GM12878 (cell line): ENCODE results near the gene ARPC5L. TPM values are rescaled to one million over a fixed set of nuclear protein-coding genes. Genes with fewer than 3 reads are reported as not detected.

Experiments used
- ATAC-seq: fragments of 200-7000 bp; cut with Tn5 transposase; 3 replicates; pipeline ENCODE4 v1.9.1; 2020; ENCODE audit warnings: mild to moderate bottlenecking, moderate library complexity
- BruUV-seq: library from RNA; stranded (reverse); fragments of 400-500 nt; replicated peaks from 2 replicates; lab custom pipeline; 2021; lab: Mats Ljungman, UMichigan
- CTCF ChIA-PET: fragments of 300-600 bp; sonication (Branson Sonifier 250); formaldehyde crosslinking; extraction: SDS; loops from one replicate; lab custom pipeline; 2021; ENCODE audit warnings: inconsistent platforms; lab: Yijun Ruan, JAX
- POLR2A ChIA-PET: fragments of 350-600 bp; formaldehyde crosslinking; extraction: SDS; loops from one replicate; lab custom pipeline; 2021; ENCODE audit warnings: inconsistent platforms; lab: Charles Lee
- RAD21 ChIA-PET: fragments of 300-600 bp; sonication (Branson Sonifier 250); formaldehyde crosslinking; loops from one replicate; lab custom pipeline; 2023; ENCODE audit warnings: antibody characterized with exemption; ENCODE audit not compliant: unreplicated experiment; lab: Charles Lee
- SMC1A ChIA-PET: fragments of 300-600 bp; sonication (Branson Sonifier 250); formaldehyde crosslinking; loops from one replicate; lab custom pipeline; 2023; ENCODE audit not compliant: unreplicated experiment, uncharacterized antibody; lab: Charles Lee
- DNase-seq: peaks from one replicate; pipeline ENCODE4 v3.0.0-alpha.2; 2011; ENCODE audit warnings: low read depth, low spot score
- FAIRE-seq: peaks from 3 replicates; lab custom pipeline; 2011; peaks lifted over from hg19 to GRCh38; lab: Jason Lieb, UNC
- H2AFZ ChIP-seq: 2 replicates; pipeline ENCODE4 v1.6.0; 2011; ENCODE audit warnings: low read depth, low read length, control low read depth; ENCODE audit not compliant: control insufficient read depth
- H3K27ac ChIP-seq: 2 replicates; pipeline ENCODE4 v1.5.1; 2011; ENCODE audit warnings: control low read depth; ENCODE audit not compliant: control insufficient read depth, insufficient read depth
- H3K27me3 ChIP-seq, 2 experiments: replicated peaks in 1 of 2; 2 replicates each; pipeline versions ENCODE4 v1.6.0 to v1.6.1; 2011; ENCODE audit warnings: low read length in 1 of 2; ENCODE audit not compliant: control insufficient read depth in 2 of 2, insufficient read depth in 2 of 2
- H3K36me3 ChIP-seq, 2 experiments: 2 replicates each; pipeline ENCODE4 v1.5.1; 2011; ENCODE audit warnings: low read length in 1 of 2; ENCODE audit not compliant: control insufficient read depth in 2 of 2, insufficient read depth in 2 of 2
- H3K4me1 ChIP-seq: 2 replicates; pipeline ENCODE4 v1.6.1; 2011; ENCODE audit warnings: mild to moderate bottlenecking, low read length, moderate library complexity, mixed read lengths; ENCODE audit not compliant: control insufficient read depth, insufficient read depth
- H3K4me2 ChIP-seq: 2 replicates; pipeline ENCODE4 v1.6.0; 2011; ENCODE audit warnings: control low read depth; ENCODE audit not compliant: control insufficient read depth, insufficient read depth
- H3K4me3 ChIP-seq: fragments of 200-600 bp; sonication (generic); 2 replicates; pipeline ENCODE4 v1.5.1; 2016
- H3K79me2 ChIP-seq: 2 replicates; pipeline ENCODE4 v1.6.0; 2011; ENCODE audit warnings: low read length; ENCODE audit not compliant: control insufficient read depth, insufficient read depth
- H3K9ac ChIP-seq: 2 replicates; pipeline ENCODE4 v1.8.0; 2011; ENCODE audit warnings: low read length, control low read depth, mixed read lengths; ENCODE audit not compliant: control insufficient read depth, insufficient read depth
- H3K9me3 ChIP-seq: replicated peaks from 3 replicates; pipeline ENCODE4 v1.5.1; 2011; ENCODE audit warnings: mild to moderate bottlenecking, low read length; ENCODE audit not compliant: control insufficient read depth, insufficient read depth
- H4K20me1 ChIP-seq: 2 replicates; pipeline ENCODE4 v1.6.0; 2011; ENCODE audit not compliant: control insufficient read depth, insufficient read depth
- BHLHE40 ChIP-seq, 2 experiments: fragments of 450-650 bp in 1 of 2; IDR thresholded peaks; 2 replicates each; pipeline ENCODE4 v1.6.1; 2011 to 2017; ENCODE audit warnings: low read depth in 2 of 2, borderline replicate concordance in 1 of 2, improper control_type of control experiment in 1 of 2, low read length in 1 of 2, mild to moderate bottlenecking in 1 of 2
- BRCA1 ChIP-seq: IDR thresholded peaks from 2 replicates; pipeline ENCODE4 v1.6.1; 2011; ENCODE audit warnings: low read depth, low read length, improper control_type of control experiment
- CBX5 ChIP-seq: sonication (generic); IDR thresholded peaks from 2 replicates; pipeline ENCODE4 v1.6.1; 2016; ENCODE audit warnings: low read depth, moderate library complexity, mild to moderate bottlenecking, inconsistent platforms
- CEBPB ChIP-seq, 2 experiments: fragments of 150-350 bp in 1 of 2; IDR thresholded peaks; 2 replicates each; pipeline ENCODE4 v1.6.1; 2012 to 2014; ENCODE audit warnings: low read depth in 2 of 2, low read length in 2 of 2, borderline replicate concordance in 1 of 2, inconsistent platforms in 1 of 2
- DPF2 ChIP-seq: fragments of 450-650 bp; IDR thresholded peaks from 2 replicates; pipeline ENCODE4 v1.6.1; 2017; ENCODE audit warnings: mild to moderate bottlenecking
- FOXK2 ChIP-seq: fragments of 450-650 bp; IDR thresholded peaks from 2 replicates; pipeline ENCODE4 v1.6.1; 2017; ENCODE audit warnings: mild to moderate bottlenecking, moderate library complexity
- GABPA ChIP-seq: IDR thresholded peaks from 2 replicates; pipeline ENCODE4 v1.6.1; 2014; ENCODE audit warnings: antibody characterized with exemption, low read depth, mild to moderate bottlenecking, inconsistent platforms
- JUND ChIP-seq: IDR thresholded peaks from 2 replicates; pipeline ENCODE4 v1.6.1; 2012; ENCODE audit warnings: low read depth, mild to moderate bottlenecking, low read length, improper control_type of control experiment, moderate library complexity
- NFIC ChIP-seq: IDR thresholded peaks from 2 replicates; pipeline ENCODE4 v1.6.1; 2012; ENCODE audit warnings: low read depth, mild to moderate bottlenecking, inconsistent platforms, low read length, moderate library complexity
- NR2C1 ChIP-seq: fragments of 450-650 bp; IDR thresholded peaks from 2 replicates; pipeline ENCODE4 v1.6.1; 2017; ENCODE audit warnings: antibody characterized with exemption, mild to moderate bottlenecking, moderate library complexity
- NR2F1 ChIP-seq: fragments of 450-650 bp; conservative IDR thresholded peaks from 2 replicates; pipeline ENCODE4 v1.6.1; 2017; ENCODE audit warnings: mild to moderate bottlenecking
- PAX8 ChIP-seq: fragments of 450-650 bp; IDR thresholded peaks from 2 replicates; pipeline ENCODE4 v1.6.1; 2017; ENCODE audit warnings: mild to moderate bottlenecking, moderate library complexity
- RFX5 ChIP-seq: IDR thresholded peaks from 2 replicates; pipeline ENCODE4 v1.6.1; 2011; ENCODE audit warnings: low read depth, low read length, improper control_type of control experiment
- SREBF2 ChIP-seq: IDR thresholded peaks from 2 replicates; pipeline ENCODE4 v1.6.1; 2012; ENCODE audit warnings: mild to moderate bottlenecking, low read length
- SRF ChIP-seq, 2 experiments: IDR thresholded peaks; 2 replicates each; pipeline ENCODE4 v1.6.1; 2011; ENCODE audit warnings: low read depth in 2 of 2, low read length in 2 of 2, mild to moderate bottlenecking in 1 of 2, moderate library complexity in 1 of 2
- WGBS: methylation state at CpG from one replicate; pipeline ENCODE4 v1.1.6; 2016; ENCODE audit warnings: low lambda C conversion rate; ENCODE audit not compliant: insufficient replicate concordance, insufficient coverage; ENCODE audit errors: missing lambda C conversion rate; 5-methylcytosine and 5-hydroxymethylcytosine counted together
- in situ Hi-C: fragments of 300-500 bp; cut with MboI; formaldehyde crosslinking; loops from 9 replicates; pipeline ENCODE4 v1.14.3; 2018; ENCODE audit warnings: mixed read lengths
- intact Hi-C: fragments of 100-400 bp; cut with micrococcal nuclease; formaldehyde crosslinking; loops from one replicate; pipeline ENCODE4 v1.14.2; 2022; ENCODE audit not compliant: unreplicated experiment
- polyA plus RNA-seq, 11 experiments: library from polyadenylated mRNA; depleted of rRNA in 4 of 11; unstranded in 6 of 11; stranded (reverse) in 5 of 11; fragments of >200 nt; fragmentation: Nextera tagmentation in 4 of 11; fragmentation: Illumina TruSeq in 1 of 11; extraction: Ambion mirVana in 4 of 11; extraction: Trizol in 1 of 11; gene quantifications; 1 replicate in 1 of 11; 2 replicates in 10 of 11; pipeline versions ENCODE4 v1.2.1 to v1.2.3, GENCODE V29; 2011 to 2016; ENCODE audit warnings: inconsistent platforms in 2 of 11, missing spikeins in 2 of 11, low read depth in 1 of 11
- total RNA-seq, 4 experiments: library from RNA; depleted of rRNA in 3 of 4; stranded (reverse); fragments of >200 nt in 3 of 4; fragmentation: Illumina TruSeq in 1 of 4; extraction: Trizol in 1 of 4; gene quantifications; 2 replicates each; pipeline versions ENCODE4 v1.2.1 to v1.2.3, GENCODE V29; 2013 to 2021
- TF ChIP-seq, protein P1 (sequence below): fragments of 450-650 bp; IDR thresholded peaks from 2 replicates; pipeline ENCODE4 v1.6.1; 2016; ENCODE audit warnings: mild to moderate bottlenecking
- TF ChIP-seq, protein P2 (sequence below): IDR thresholded peaks from 2 replicates; pipeline ENCODE4 v1.6.1; 2011; ENCODE audit warnings: low read depth, mild to moderate bottlenecking, low read length, moderate library complexity, borderline replicate concordance; ENCODE audit errors: extremely low read depth

The ARPC5L gene
- total and polyA plus RNA-seq, 10 of the 15 experiments (the other 5 are each of a cell fraction or from before 2014, with no cell fraction given), result 42.3 to 207 (median 104) TPM

DNA sequence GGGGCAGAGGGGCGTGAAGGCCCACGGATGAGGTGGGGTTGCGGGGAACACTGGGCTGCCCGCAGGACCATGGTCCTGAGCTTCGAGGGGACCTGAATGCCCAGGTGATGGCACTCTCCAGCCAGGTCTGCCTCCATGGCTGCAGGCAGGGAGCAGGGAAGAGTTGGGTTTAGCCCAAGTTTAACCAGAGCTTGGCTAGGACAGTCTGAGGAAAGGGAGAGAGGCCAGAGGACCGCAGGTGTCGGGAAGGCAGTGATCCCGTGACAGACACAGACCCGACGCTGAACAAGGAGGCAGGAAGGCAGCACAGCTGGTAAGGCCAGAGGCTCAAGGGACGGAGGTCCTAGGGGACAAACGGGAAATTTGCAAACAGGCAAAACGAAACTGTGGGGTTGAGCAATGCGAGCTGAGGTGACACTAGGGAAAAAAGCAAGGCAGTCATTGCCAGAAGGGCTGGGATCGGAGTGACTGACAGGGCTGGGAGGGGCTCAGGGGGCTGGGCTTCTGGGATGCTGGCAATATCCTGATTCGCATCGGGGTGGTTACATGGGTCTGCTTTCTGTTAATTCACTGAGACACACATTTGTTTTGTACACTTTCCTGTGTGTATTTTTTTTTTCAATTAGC lies 25.0 kb downstream of the ARPC5L start:
- H3K36me3 ChIP-seq, result peaks cover 11 to 31% of the 10 kb centered on the region in 2 experiments
- no peaks in the 10 kb centered on the region for H3K79me2 ChIP-seq
- ATAC-seq (peak; percentile 27; the same call in 1 of the 3 replicates), DNase-seq (no peak), FAIRE-seq (no peak)
- no peaks in the 10 kb centered on the region for H3K4me1 ChIP-seq
- TF ChIP-seq, protein P1, sequence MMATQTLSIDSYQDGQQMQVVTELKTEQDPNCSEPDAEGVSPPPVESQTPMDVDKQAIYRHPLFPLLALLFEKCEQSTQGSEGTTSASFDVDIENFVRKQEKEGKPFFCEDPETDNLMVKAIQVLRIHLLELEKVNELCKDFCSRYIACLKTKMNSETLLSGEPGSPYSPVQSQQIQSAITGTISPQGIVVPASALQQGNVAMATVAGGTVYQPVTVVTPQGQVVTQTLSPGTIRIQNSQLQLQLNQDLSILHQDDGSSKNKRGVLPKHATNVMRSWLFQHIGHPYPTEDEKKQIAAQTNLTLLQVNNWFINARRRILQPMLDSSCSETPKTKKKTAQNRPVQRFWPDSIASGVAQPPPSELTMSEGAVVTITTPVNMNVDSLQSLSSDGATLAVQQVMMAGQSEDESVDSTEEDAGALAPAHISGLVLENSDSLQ, result peak; percentile 70
- TF ChIP-seq PAX8, result no peak
- no peaks in the 10 kb centered on the region for H4K20me1 ChIP-seq
- ChIA-PET RAD21 (interaction anchor here (1.3 kb wide), 1 partner anchor 14 kb away, joined by 5 read pairs; no protein-coding TSS in a partner anchor), SMC1A (no interaction called here), CTCF (no interaction called here), POLR2A (interaction anchor here (0.5 kb wide), 2 partner anchors 19 to 1651 kb away, joined by 3 to 8 read pairs; no protein-coding TSS in a partner anchor)
- no peak overlapping the region for H3K4me2 ChIP-seq
- intact Hi-C loops (no loop called here), in situ Hi-C loops (no loop called here)
- no peak overlapping the region for H3K4me3 ChIP-seq
- H3K9me3 ChIP-seq, result no peaks in the 10 kb centered on the region
- no peak overlapping the region for H3K9ac ChIP-seq
- H3K27ac ChIP-seq, result no peak overlapping the region
- WGBS, result 29% methylated on average over 17 of the region's 17 CpGs
- no peak overlapping the region for H2AFZ ChIP-seq
- no TSS peak for BruUV-seq
- H3K27me3 ChIP-seq, result no peaks in the 10 kb centered on the region

DNA sequence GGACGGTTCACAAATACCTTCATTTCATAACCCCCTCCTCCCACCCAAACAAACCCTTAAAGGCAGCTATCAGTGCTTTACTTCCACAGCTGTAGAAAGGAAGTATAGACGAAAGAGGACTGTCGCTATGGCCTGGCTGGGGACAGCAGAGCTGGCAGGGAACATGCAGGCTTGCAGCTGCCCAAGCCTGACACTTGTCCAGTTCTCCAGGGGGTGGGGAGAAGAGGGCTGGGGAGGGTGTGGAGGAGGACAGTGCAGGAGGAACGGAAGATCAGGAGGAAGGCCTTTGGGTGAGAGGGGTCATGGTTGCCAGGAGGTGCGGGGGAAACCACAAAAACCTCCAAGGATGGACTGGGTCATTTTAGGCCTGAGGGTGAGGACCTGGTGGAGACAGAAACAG lies 25.9 kb downstream of the ARPC5L start:
- no peak for DNase-seq
- no peak for ATAC-seq
- H3K4me1 ChIP-seq, result no peaks in the 10 kb centered on the region
- H3K79me2 ChIP-seq, result no peaks in the 10 kb centered on the region
- H3K9ac ChIP-seq, result no peak overlapping the region
- in situ Hi-C loops, result no loop called here
- peaks cover 16 to 27% of the 10 kb centered on the region in 2 experiments for H3K36me3 ChIP-seq
- ChIA-PET CTCF (interaction anchor here (0.6 kb wide), 1 partner anchor 15 kb away, joined by 3 read pairs; no protein-coding TSS in a partner anchor), SMC1A (no interaction called here), RAD21 (interaction anchor here (1.3 kb wide), 1 partner anchor 15 kb away, joined by 5 read pairs; no protein-coding TSS in a partner anchor), POLR2A (interaction anchor here (0.5 kb wide), 1 partner anchor 20 kb away, joined by 3 read pairs; no protein-coding TSS in a partner anchor)
- no peaks in the 10 kb centered on the region for H4K20me1 ChIP-seq
- no peak for FAIRE-seq
- no peak overlapping the region for H3K27ac ChIP-seq
- no peak overlapping the region for H2AFZ ChIP-seq
- H3K27me3 ChIP-seq, result no peaks in the 10 kb centered on the region
- no peaks in the 10 kb centered on the region for H3K9me3 ChIP-seq
- intact Hi-C loops, result no loop called here
- H3K4me2 ChIP-seq, result no peak overlapping the region
- no peak overlapping the region for H3K4me3 ChIP-seq
- WGBS, result 93% methylated on average over 5 of the region's 5 CpGs
- no TSS peak for BruUV-seq
- no peak for TF ChIP-seq CEBPB (IDR thresholded peaks at IDR 0.05; ENCODE audit: borderline replicate concordance in 1 of 2, low read depth in 2 of 2, low read length in 2 of 2)
- no peak for TF ChIP-seq SREBF2
- TF ChIP-seq BHLHE40 (IDR thresholded peaks at IDR 0.05; ENCODE audit: borderline replicate concordance in 1 of 2, low read depth in 2 of 2, low read length in 1 of 2), result no peak
- no peak for TF ChIP-seq NR2F1
- TF ChIP-seq JUND, result no peak
- no peak for TF ChIP-seq SRF (IDR thresholded peaks at IDR 0.05; ENCODE audit: low read depth in 2 of 2, low read length in 2 of 2)
- TF ChIP-seq GABPA, result no peak
- TF ChIP-seq CBX5, result no peak
- TF ChIP-seq DPF2, result no peak
- no peak for TF ChIP-seq FOXK2
- TF ChIP-seq NR2C1, result no peak
- no peak for TF ChIP-seq BRCA1
- TF ChIP-seq RFX5, result no peak
- no peak for TF ChIP-seq NFIC
- TF ChIP-seq, protein P2, sequence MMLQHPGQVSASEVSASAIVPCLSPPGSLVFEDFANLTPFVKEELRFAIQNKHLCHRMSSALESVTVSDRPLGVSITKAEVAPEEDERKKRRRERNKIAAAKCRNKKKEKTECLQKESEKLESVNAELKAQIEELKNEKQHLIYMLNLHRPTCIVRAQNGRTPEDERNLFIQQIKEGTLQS, result no peak
